Muscle of back (tissue), 11 donors: Measurements from ENCODE around the gene CHRNE. TPM values are rescaled to one million over a fixed set of nuclear protein-coding genes. Genes with fewer than 3 reads are reported as not detected.
"Not testable (repeated sequence)": the region's sequence is repeated elsewhere in the genome, so short reads cannot be mapped to it uniquely, and the experiment has no call there.

ENCODE experiments used
- DNase-seq, 3 donors: peaks; one replicate each; pipeline versions ENCODE4 v3.0.0 to v3.0.0-alpha.2; 2013
- polyA plus RNA-seq, 10 donors: library from polyadenylated mRNA; unstranded; fragments of 120-200 nt; gene quantifications; one replicate each; pipeline ENCODE4 v1.2.1, GENCODE V29; 2013; ENCODE audit not compliant: insufficient read length in 10 of 10

The CHRNE gene
- polyA plus RNA-seq, 10 donors = 0.67 to 5.5 (median 1.7) TPM

- no peak for DNase-seq
Measured at GRCh38 chr17:4892499-4893221, 10.2 kb downstream of the CHRNE start.

GRCh38 chr17:4891411-4892410 lies 11.2 kb downstream of the CHRNE start:
- DNase-seq = no peak

DNA sequence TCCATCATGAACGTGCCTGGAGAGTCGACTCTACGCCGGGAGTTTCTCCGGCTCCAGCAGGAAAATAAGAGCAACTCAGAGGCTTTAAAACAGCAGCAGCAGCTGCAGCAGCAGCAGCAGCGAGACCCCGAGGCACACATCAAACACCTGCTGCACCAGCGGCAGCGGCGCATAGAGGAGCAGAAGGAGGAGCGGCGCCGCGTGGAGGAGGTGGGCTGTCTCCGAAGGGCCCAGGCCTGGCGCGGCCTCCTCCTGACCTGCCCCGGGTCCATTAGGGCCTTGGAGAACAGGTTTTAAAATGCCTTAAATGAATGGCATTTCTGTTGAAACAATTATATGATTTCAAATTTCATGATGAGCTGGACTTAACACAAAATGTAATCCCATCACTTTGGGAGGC lies 15.3 kb downstream of the CHRNE start:
- DNase-seq = no peak

DNA sequence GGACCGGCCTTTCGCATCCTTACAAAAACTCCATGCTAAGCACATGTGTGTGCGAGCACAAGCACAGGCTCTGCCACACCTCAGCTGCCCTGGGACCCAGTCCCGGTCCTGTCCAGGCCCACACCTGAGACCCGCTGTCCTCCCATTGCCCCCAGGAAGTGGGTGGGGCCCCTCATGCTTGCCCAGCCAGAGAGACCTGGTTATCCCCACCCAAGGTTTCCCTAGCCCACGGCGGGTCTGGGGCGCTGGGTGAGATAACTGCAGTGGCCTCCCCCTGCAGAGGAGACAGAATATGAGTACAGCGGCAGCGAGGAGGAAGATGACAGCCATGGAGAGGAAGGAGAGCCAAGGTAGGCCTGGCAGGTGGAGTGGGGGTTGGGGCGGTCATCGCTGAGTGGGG lies 16.1 kb downstream of the CHRNE start:
- DNase-seq = no peak

GRCh38 chr17:4884489-4884888 lies 18.4 kb downstream of the CHRNE start:
- DNase-seq = no peak

- DNase-seq = no peak
Measured at GRCh38 chr17:4881761-4882555, 20.9 kb downstream of the CHRNE start.

GRCh38 chr17:4880857-4881256 lies 22.0 kb downstream of the CHRNE start:
- no peak for DNase-seq

GRCh38 chr17:4879601-4880000 lies 23.3 kb downstream of the CHRNE start:
- DNase-seq = no peak

- DNase-seq = no peak
Measured at GRCh38 chr17:4877089-4877488, 25.8 kb downstream of the CHRNE start.

DNA sequence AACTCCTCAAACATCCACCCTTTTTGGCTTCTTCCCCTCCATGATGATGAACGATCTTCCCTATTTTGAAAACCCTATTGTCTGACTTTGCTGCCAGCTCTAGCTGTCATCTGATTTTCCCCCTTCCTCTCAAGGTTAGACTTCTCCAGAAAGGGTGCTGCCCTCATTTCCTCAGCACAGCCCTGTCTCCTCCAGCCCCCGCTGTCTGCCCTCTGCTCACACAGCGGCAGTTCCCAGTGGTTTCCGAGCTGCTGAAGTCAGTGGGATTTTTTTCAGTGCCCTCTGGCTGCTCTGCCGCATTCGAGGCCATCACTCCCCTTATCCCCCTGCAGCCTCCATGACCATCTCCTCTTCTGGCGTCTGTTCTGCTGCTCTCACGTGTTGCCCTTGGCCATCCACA lies 30.1 kb downstream of the CHRNE start:
- no peak for DNase-seq

- no peak for DNase-seq
Measured at GRCh38 chr17:4870855-4871254, 32.0 kb downstream of the CHRNE start.

DNA sequence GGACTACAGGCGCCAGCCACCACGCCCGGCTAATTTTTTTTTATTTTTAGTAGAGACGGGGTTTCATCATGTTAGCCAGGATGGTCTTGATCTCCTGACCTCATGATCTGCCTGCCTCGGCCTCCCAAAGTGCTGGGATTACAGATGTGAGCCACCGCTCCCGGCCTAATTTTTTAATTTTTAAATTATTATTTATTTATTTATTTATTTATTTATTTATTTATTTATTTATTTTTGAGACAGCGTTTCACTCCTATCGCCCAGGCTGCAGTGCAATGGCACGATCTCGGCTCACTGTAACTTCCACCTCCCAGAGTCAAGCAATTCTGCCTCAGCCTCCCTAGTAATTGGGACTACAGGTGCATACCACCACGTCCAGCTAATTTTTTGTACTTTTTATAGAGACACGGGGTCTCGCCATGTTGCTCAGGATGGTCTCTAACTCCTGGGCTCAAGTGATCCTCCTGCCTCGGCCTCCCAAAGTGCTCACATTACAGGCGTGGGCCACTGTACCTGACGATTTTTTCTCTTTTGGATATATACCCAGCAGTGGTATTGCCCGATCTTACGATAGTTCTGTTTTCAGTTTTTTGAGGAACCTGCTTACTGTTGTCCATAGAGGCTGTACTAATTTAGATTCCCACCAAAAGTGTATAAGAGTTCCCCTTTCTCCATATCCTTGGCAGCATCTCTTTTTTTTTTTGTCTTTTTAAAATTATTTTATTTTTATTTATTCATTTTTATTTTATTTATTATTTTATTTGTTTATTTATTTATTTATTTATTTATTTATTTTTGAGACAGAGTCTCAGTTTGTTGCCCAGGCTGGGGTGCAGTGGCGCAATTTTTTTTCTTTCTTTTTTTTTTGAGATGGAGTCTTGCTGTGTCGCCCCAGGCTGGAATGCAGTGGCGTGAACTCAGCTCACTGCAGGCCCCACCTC lies 33.6 kb downstream of the CHRNE start:
- DNase-seq = not testable (repeated sequence)

- not testable (repeated sequence) for DNase-seq
Measured at GRCh38 chr17:4867535-4867934, 35.4 kb downstream of the CHRNE start.

DNA sequence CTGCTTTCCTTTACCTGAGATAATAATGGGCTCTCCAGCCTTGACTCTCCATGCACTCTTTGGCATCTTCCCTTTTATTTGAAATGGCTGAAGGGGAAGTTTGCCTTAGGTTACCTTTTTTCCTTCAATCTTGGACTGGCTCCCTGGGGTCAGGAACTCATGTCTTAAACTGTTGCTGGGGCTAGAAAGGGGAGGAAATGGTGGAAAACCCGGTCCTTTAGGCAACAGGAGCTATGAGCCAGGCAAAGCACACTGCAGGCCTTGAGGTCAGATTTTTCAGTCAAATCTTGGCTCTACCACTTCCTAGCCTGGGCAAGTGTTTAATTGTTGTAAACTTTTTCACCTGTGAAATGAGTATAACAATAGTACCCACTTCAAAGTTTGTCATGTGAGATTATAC lies 39.6 kb downstream of the CHRNE start:
- no peak for DNase-seq

GRCh38 chr17:4862720-4863119 lies 40.2 kb downstream of the CHRNE start:
- DNase-seq = no peak

DNA sequence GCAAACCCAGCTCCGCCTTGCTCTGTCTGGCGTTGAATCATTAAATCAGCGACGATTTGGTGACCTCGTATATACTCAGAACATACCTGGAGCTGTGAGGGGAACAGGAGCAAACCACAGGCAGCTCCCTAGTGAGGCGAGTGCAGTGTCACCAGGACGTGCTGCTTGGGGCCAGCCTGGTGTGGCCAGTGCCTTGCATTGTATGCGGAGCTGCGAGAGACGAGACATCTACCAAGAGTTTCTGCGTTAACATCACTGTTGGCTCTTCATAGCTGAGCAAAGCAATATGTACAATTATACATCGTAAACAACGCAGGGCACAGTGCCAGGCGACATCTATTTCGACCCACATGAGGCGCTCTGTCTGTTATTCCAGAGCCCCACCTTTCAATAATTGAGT lies 41.8 kb downstream of the CHRNE start:
- no peak for DNase-seq

GRCh38 chr17:4860651-4861050 lies 42.2 kb downstream of the CHRNE start:
- DNase-seq = no peak

GRCh38 chr17:4859816-4860625 lies 42.9 kb downstream of the CHRNE start:
- peak; percentile 19 to 82 (median 32) for DNase-seq

DNA sequence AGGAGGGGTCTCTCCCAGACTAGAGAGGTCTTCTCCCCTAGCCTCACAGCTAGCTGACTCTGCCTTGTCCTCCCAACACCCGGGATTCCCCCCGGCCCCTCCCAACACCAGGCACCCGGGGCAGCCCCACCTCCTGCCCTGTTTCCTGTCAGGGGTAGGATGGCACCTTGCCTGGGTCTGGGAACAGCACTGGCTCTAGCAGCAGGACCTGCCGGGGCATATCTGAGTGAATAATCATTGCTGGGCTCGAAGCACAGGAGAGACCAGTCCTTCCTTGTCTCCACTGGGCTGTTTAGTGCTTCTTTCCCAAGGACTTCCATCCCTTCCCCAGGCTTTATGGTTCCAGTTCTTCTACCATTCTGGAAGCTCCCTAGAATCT lies 44.0 kb downstream of the CHRNE start:
- no peak for DNase-seq
